Hippocampal formation (tissue), 2 donors: ENCODE measurements around the gene SLC36A1.

Experiments
- DNase-seq, 2 donors: peaks; one replicate each; lab custom pipeline; 2025; lab: John Stamatoyannopoulos, UW

The SLC36A1 gene

DNA sequence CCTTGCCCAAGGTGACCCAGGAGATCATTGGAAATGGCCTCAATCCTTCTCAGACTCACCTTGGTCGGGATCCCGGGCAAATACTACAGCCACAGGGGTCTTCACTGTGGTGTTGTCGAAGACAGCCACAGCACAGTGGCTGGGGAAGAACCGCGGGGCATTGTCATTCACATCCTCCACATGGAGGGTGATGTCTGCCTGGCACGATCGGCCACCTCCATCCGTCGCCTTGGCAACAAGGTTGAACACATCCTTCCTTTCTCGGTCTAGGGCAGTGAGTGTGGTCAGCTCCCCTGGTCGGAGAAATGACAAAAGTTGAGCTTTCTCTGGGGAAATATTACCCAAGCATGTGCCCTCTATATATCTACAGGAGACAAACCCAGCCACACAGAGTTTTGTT is 86.9 kb downstream of the SLC36A1 start:
- DNase-seq, result no peak

DNA sequence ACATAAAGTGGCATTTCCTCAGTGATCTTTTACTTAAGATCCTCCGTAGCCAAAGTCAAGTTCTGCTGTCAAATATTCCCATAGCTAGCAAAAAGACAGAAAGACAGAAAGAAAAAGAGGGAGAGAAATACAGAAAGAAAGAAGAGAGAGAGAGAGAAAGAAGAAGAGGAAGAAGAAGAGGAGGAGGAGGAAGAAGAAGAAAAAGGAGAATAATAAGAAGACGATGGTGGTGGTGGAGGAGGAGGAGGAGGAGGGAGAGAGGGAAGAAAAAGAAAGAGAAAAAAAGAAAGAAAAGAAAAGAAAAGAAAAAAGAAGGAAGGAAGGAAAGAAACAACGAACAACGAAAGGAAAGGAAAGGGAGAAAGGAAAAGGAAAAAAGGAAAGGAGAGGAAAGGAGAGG is 89.6 kb downstream of the SLC36A1 start:
- DNase-seq, result no peak

DNA sequence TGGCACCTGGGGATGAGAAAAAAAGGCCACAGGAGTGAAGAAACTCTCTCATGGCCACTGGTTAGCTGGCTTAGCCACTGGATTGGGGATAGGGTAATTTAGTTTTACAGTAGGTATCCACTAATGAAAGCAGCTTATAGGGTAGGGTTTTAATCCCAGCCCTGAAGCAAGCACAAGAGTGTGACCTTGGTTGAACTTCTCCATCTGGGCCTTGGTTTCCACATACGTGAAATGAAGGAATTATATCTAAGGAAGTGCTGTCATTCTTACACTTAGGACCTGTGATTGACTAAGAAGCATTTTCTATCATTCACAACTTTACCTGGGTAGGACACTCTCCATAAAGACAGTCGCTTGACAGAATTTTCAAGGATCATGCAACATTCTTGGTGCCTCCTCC is 94.2 kb downstream of the SLC36A1 start:
- no peak for DNase-seq
